Mammary epithelial cell (primary cell): Measurements from ENCODE around the gene SLC6A11.

Source experiments
- CTCF ChIP-seq, 2 donors: IDR thresholded peaks in 1 of 2; conservative IDR thresholded peaks in 1 of 2; 2 replicates each; pipeline ENCODE4 v1.5.1; 2011 to 2012; ENCODE audit warnings: inconsistent platforms in 2 of 2, low read length in 2 of 2, mild to moderate bottlenecking in 2 of 2, control low read depth in 1 of 2, low read depth in 1 of 2; ENCODE audit not compliant: insufficient read depth in 1 of 2; ENCODE audit errors: extremely low read depth in 1 of 2
- EZH2 ChIP-seq: IDR thresholded peaks from 2 replicates; pipeline ENCODE4 v1.6.1; 2012; ENCODE audit warnings: low read length, inconsistent platforms, borderline replicate concordance

- TF ChIP-seq CTCF (conservative IDR thresholded peaks at IDR 0.05 in 1 of 2, IDR thresholded peaks at IDR 0.05 in 1 of 2; ENCODE audit: extremely low read depth in 1 of 2, insufficient read depth in 1 of 2, low read depth in 1 of 2, low read length in 2 of 2): no peak
- no peak for TF ChIP-seq EZH2
These were observed 109.6 kb downstream of the SLC6A11 start for GRCh38 chr3:10925436-10926255.
